ENCODE data around the gene CHMP2A.

- TF ChIP-seq JUN (IDR thresholded peaks at IDR 0.05; ENCODE audit: low read depth, low read length) (no peak), E2F6 (IDR thresholded peaks at IDR 0.05) (no peak), ATF3 (IDR thresholded peaks at IDR 0.05; ENCODE audit: insufficient read depth, low read depth, low read length) (no peak), CHD7 (IDR thresholded peaks at IDR 0.05; ENCODE audit: insufficient replicate concordance, low read length) (no peak), TAF1 (IDR thresholded peaks at IDR 0.05; ENCODE audit: low read depth, low read length) (no peak), POLR2A (IDR thresholded peaks at IDR 0.05; ENCODE audit: control extremely low read depth in 1 of 2, low read depth in 2 of 2, low read length in 2 of 2) (no peak), SUZ12 (IDR thresholded peaks at IDR 0.05; ENCODE audit: low read length) (no peak), EZH2 (IDR thresholded peaks at IDR 0.05; ENCODE audit: low read depth, low read length, severe bottlenecking) (no peak), CTCF (IDR thresholded peaks at IDR 0.05; ENCODE audit: control extremely low read depth in 1 of 3, insufficient read depth in 1 of 3, low read depth in 1 of 3, low read length in 3 of 3) (no peak), MAX (IDR thresholded peaks at IDR 0.05) (no peak)
Measured at GRCh38 chr19:58584498-58585441, 29.9 kb upstream of the CHMP2A start.

Data from H1 (cell line).